ENCODE measurements around the gene EHMT1.
"Not testable (repeated sequence)": the region's sequence is repeated elsewhere in the genome, so short reads cannot be mapped to it uniquely, and the experiment has no call there.

Gene EHMT1

DNA sequence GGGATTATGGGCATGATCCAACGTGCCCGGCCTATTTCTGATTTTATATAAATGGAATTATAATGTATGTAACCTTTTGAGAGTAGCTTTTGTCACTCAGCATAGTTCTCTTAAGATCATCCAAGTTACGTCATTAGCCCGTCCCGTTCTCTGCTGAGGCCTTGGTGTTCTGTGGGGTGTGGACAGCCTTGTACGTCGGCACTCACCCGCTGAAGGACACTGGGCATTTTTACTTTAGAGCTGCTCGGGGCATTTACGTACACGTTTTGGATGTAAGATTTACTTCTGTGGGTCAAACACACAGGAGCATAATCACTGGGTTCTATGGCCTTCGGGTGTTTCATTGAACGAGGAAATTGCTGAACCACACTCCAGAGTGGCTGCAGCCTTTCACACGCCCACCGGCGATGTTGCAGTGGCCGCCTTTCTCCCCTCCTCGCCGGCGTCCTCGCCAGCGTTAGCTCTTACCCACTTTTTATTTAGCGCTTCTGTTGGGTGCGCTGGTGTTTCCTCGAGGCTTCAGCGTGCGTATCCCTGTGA, 101.8 kb downstream of the EHMT1 start:
- peak in 2 of 3 donors; percentile 71 to 85 for DNase-seq
- Histone ChIP-seq H3K27ac (ENCODE audit: insufficient read depth in 1 of 2, low read depth in 1 of 2, low read length in 2 of 2, poor library complexity in 1 of 2, severe bottlenecking in 2 of 2) (no peak overlapping the region), H3K27me3 (replicated peaks in 2 of 5; ENCODE audit: control insufficient read depth in 4 of 5, insufficient read depth in 5 of 5, low read length in 4 of 5) (no peaks in the 10 kb centered on the region), H3K4me1 (ENCODE audit: control extremely low read depth in 1 of 4, control insufficient read depth in 4 of 4, insufficient read depth in 4 of 4, low read length in 3 of 4) (peaks cover 0 to 16% (median 6%) of the 10 kb centered on the region in 4 experiments), H3K9me3 (ENCODE audit: control extremely low read depth in 1 of 5, control insufficient read depth in 4 of 5, insufficient read depth in 2 of 5, low read depth in 1 of 5, low read length in 4 of 5) (peaks cover 0 to 28% (median 12%) of the 10 kb centered on the region in 5 experiments), H3K36me3 (ENCODE audit: control insufficient read depth in 4 of 4, insufficient read depth in 4 of 4, low read length in 3 of 4) (peaks cover 20 to 68% (median 41%) of the 10 kb centered on the region in 4 experiments), H3K4me3 (ENCODE audit: control insufficient read depth in 1 of 7, extremely low read depth in 1 of 7, insufficient read depth in 4 of 7, low read depth in 2 of 7, low read length in 6 of 7) (no peak overlapping the region)
- POLR2A ChIA-PET: no interaction called here
- 95% methylated on average over 25 of the region's 27 CpGs for WGBS (ENCODE audit: insufficient coverage)
- CTCF ChIA-PET: no interaction called here

DNA sequence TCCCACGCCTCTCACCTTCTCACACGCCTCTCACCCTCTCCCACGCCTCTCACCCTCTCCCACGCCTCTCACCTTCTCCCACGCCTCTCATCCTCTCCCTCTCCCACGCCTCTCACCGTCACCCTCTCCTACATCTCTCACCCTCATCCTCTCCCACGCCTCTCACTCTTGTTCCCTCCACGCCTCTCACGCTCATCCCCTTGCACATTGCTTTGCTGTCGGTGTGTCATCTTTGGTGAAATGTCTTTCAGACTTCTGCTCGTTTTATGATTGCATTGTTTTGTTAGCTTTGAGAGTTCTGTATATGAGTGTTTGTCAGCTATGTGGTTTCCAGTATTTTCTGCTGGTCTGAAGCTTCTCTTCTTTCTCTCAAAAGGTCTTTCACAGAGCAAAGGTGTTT, 102.7 kb downstream of the EHMT1 start:
- H3K4me3 ChIP-seq (ENCODE audit: control insufficient read depth in 1 of 7, extremely low read depth in 1 of 7, insufficient read depth in 4 of 7, low read depth in 2 of 7, low read length in 6 of 7): no peak overlapping the region
- ChIA-PET POLR2A (no interaction called here), CTCF (no interaction called here)
- no peak overlapping the region for H3K27ac ChIP-seq (ENCODE audit: insufficient read depth in 1 of 2, low read depth in 1 of 2, low read length in 2 of 2, poor library complexity in 1 of 2, severe bottlenecking in 2 of 2)
- no peak for DNase-seq
- H3K4me1 ChIP-seq (ENCODE audit: control extremely low read depth in 1 of 4, control insufficient read depth in 4 of 4, insufficient read depth in 4 of 4, low read length in 3 of 4): peaks cover 0 to 16% (median 6%) of the 10 kb centered on the region in 4 experiments
- H3K36me3 ChIP-seq (ENCODE audit: control insufficient read depth in 4 of 4, insufficient read depth in 4 of 4, low read length in 3 of 4): peaks cover 26 to 74% (median 47%) of the 10 kb centered on the region in 4 experiments
- H3K9me3 ChIP-seq (ENCODE audit: control extremely low read depth in 1 of 5, control insufficient read depth in 4 of 5, insufficient read depth in 2 of 5, low read depth in 1 of 5, low read length in 4 of 5): peaks cover 0 to 29% (median 12%) of the 10 kb centered on the region in 5 experiments
- no peaks in the 10 kb centered on the region for H3K27me3 ChIP-seq (replicated peaks in 2 of 5; ENCODE audit: control insufficient read depth in 4 of 5, insufficient read depth in 5 of 5, low read length in 4 of 5)
- 93% methylated on average over 11 of the region's 12 CpGs for WGBS (ENCODE audit: insufficient coverage)

DNA sequence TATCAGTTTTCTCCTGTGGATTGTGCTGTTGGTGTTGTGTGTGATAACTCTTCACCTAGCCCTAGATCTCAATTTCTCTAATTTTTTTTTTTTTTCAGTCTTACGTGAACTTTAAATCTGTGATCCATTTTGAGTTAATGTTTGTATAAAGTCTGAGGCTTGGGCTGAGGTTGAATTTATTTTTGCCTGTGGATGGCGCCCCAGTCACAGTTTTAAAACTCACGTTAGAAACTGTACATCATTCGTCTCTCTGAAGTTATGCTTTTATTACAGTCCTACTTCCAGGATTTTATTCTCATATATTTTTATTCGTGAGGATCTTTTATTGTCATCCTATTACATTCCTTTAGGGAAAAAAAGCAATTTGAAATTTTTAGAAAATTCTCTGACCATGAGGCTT, 103.1 kb downstream of the EHMT1 start:
- Histone ChIP-seq H3K9me3 (ENCODE audit: control extremely low read depth in 1 of 5, control insufficient read depth in 4 of 5, insufficient read depth in 2 of 5, low read depth in 1 of 5, low read length in 4 of 5) (peaks cover 0 to 27% (median 11%) of the 10 kb centered on the region in 5 experiments), H3K36me3 (ENCODE audit: control insufficient read depth in 4 of 4, insufficient read depth in 4 of 4, low read length in 3 of 4) (peaks cover 28 to 74% (median 49%) of the 10 kb centered on the region in 4 experiments), H3K27me3 (replicated peaks in 2 of 5; ENCODE audit: control insufficient read depth in 4 of 5, insufficient read depth in 5 of 5, low read length in 4 of 5) (no peaks in the 10 kb centered on the region), H3K4me1 (ENCODE audit: control extremely low read depth in 1 of 4, control insufficient read depth in 4 of 4, insufficient read depth in 4 of 4, low read length in 3 of 4) (peaks cover 0 to 16% (median 6%) of the 10 kb centered on the region in 4 experiments), H3K27ac (ENCODE audit: insufficient read depth in 1 of 2, low read depth in 1 of 2, low read length in 2 of 2, poor library complexity in 1 of 2, severe bottlenecking in 2 of 2) (no peak overlapping the region), H3K4me3 (ENCODE audit: control insufficient read depth in 1 of 7, extremely low read depth in 1 of 7, insufficient read depth in 4 of 7, low read depth in 2 of 7, low read length in 6 of 7) (no peak overlapping the region)
- POLR2A ChIA-PET: no interaction called here
- DNase-seq: no peak
- WGBS (ENCODE audit: insufficient coverage): 100% methylated on average over 1 of the region's 5 CpGs
- CTCF ChIA-PET: no interaction called here

DNA sequence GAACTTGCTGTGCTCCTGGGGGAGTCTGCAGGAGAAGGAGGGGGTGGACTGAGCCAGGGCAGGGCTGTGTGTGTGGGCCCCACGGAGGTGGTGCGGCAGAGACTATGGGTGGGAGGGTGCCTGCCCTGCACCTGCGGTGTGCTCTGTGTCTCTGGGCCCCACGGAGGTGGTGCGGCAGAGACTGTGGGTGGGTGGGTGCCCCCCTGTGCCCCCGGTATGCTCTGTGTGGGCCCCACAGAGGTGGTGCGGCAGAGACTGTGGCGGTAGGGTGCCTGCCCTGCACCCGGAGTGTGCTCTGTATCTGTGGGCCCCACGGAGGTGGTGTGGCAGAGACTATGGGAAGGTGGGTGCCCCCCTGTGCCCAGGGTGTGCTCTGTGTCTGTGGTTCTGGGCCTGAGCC, 103.7 kb downstream of the EHMT1 start:
- Histone ChIP-seq H3K27me3 (replicated peaks in 2 of 5; ENCODE audit: control insufficient read depth in 4 of 5, insufficient read depth in 5 of 5, low read length in 4 of 5) (no peaks in the 10 kb centered on the region), H3K27ac (ENCODE audit: insufficient read depth in 1 of 2, low read depth in 1 of 2, low read length in 2 of 2, poor library complexity in 1 of 2, severe bottlenecking in 2 of 2) (no peak overlapping the region), H3K4me3 (ENCODE audit: control insufficient read depth in 1 of 7, extremely low read depth in 1 of 7, insufficient read depth in 4 of 7, low read depth in 2 of 7, low read length in 6 of 7) (no peak overlapping the region), H3K4me1 (ENCODE audit: control extremely low read depth in 1 of 4, control insufficient read depth in 4 of 4, insufficient read depth in 4 of 4, low read length in 3 of 4) (peaks cover 0 to 16% (median 6%) of the 10 kb centered on the region in 4 experiments), H3K9me3 (ENCODE audit: control extremely low read depth in 1 of 5, control insufficient read depth in 4 of 5, insufficient read depth in 2 of 5, low read depth in 1 of 5, low read length in 4 of 5) (peaks cover 0 to 22% (median 10%) of the 10 kb centered on the region in 5 experiments), H3K36me3 (ENCODE audit: control insufficient read depth in 4 of 4, insufficient read depth in 4 of 4, low read length in 3 of 4) (peaks cover 27 to 73% (median 51%) of the 10 kb centered on the region in 4 experiments)
- CTCF ChIA-PET: no interaction called here
- POLR2A ChIA-PET: no interaction called here
- no peak for DNase-seq
- 96% methylated on average over 5 of the region's 10 CpGs for WGBS (ENCODE audit: insufficient coverage)

DNA sequence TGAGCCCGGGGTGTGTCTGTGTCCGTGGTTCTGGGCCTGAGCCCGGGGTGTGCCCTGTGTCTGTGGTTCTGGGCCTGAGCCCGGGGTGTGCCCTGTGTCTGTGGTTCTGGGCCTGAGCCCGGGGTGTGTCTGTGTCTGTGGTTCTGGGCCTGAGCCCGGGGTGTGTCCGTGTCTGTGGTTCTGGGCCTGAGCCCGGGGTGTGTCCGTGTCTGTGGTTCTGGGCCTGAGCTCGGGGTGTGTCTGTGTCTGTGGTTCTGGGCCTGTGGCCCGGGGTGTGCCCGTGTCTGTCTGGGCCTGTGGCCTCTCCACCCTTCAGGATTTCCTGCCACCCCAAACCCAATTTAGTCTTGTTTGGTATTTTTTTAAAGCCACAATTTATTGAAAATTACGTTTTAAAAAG, 104.6 kb downstream of the EHMT1 start:
- Histone ChIP-seq H3K9me3 (ENCODE audit: control extremely low read depth in 1 of 5, control insufficient read depth in 4 of 5, insufficient read depth in 2 of 5, low read depth in 1 of 5, low read length in 4 of 5) (peaks cover 0 to 13% (median 2%) of the 10 kb centered on the region in 5 experiments), H3K4me1 (ENCODE audit: control extremely low read depth in 1 of 4, control insufficient read depth in 4 of 4, insufficient read depth in 4 of 4, low read length in 3 of 4) (peaks cover 0 to 16% (median 6%) of the 10 kb centered on the region in 4 experiments), H3K27ac (ENCODE audit: insufficient read depth in 1 of 2, low read depth in 1 of 2, low read length in 2 of 2, poor library complexity in 1 of 2, severe bottlenecking in 2 of 2) (peak overlapping the region in 1 of 2 experiments; percentile 25), H3K36me3 (ENCODE audit: control insufficient read depth in 4 of 4, insufficient read depth in 4 of 4, low read length in 3 of 4) (peaks cover 27 to 73% (median 53%) of the 10 kb centered on the region in 4 experiments)
- H3K4me3 ChIP-seq (ENCODE audit: control insufficient read depth in 1 of 7, extremely low read depth in 1 of 7, insufficient read depth in 4 of 7, low read depth in 2 of 7, low read length in 6 of 7); H3K27me3 ChIP-seq (replicated peaks in 2 of 5; ENCODE audit: control insufficient read depth in 4 of 5, insufficient read depth in 5 of 5, low read length in 4 of 5); CTCF ChIA-PET; POLR2A ChIA-PET: not testable (repeated sequence)
- DNase-seq: peak in 2 of 3 donors; percentile 38 to 44
- WGBS (ENCODE audit: insufficient coverage): 25% methylated on average over 4 of the region's 13 CpGs

DNA sequence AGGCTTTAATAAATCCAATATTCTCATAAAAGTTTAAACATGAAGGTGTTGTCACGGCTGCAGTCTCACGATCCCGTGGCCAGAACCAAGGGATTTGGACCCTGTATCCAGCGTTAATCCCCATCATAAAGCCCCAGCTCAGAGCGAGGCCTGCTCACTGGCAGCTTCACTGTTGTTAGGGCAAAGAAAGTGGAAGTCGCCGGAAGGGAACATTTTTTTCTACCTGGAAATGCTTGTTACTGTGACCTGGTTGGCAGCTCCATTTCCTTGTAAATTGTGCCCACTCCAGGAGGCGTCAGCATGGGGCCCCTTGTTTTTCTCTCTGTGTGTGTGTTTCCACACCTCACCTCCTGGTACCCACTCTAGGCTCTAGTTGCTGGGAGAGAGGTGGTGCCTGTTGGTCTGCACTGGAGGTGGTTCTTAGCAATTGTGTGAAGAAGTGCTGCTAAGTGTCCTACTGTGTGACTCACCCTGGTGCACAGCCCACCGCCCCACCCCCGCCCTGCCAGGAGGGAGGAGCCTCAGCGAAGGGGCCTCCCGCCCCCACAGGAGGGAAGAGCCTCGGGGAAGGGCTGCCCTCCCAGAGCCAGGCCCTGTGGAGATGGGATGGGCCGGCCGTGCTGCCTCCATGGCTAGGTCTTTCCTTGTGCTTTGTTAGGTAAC, 105.1 kb downstream of the EHMT1 start:
- no peak for DNase-seq
- Histone ChIP-seq H3K27me3 (replicated peaks in 2 of 5; ENCODE audit: control insufficient read depth in 4 of 5, insufficient read depth in 5 of 5, low read length in 4 of 5) (no peaks in the 10 kb centered on the region), H3K4me3 (ENCODE audit: control insufficient read depth in 1 of 7, extremely low read depth in 1 of 7, insufficient read depth in 4 of 7, low read depth in 2 of 7, low read length in 6 of 7) (no peak overlapping the region), H3K9me3 (ENCODE audit: control extremely low read depth in 1 of 5, control insufficient read depth in 4 of 5, insufficient read depth in 2 of 5, low read depth in 1 of 5, low read length in 4 of 5) (peaks cover 0 to 12% (median 2%) of the 10 kb centered on the region in 5 experiments), H3K4me1 (ENCODE audit: control extremely low read depth in 1 of 4, control insufficient read depth in 4 of 4, insufficient read depth in 4 of 4, low read length in 3 of 4) (peaks cover 0 to 16% (median 6%) of the 10 kb centered on the region in 4 experiments), H3K27ac (ENCODE audit: insufficient read depth in 1 of 2, low read depth in 1 of 2, low read length in 2 of 2, poor library complexity in 1 of 2, severe bottlenecking in 2 of 2) (peak overlapping the region in 1 of 2 experiments; percentile 25), H3K36me3 (ENCODE audit: control insufficient read depth in 4 of 4, insufficient read depth in 4 of 4, low read length in 3 of 4) (peaks cover 30 to 76% (median 54%) of the 10 kb centered on the region in 4 experiments)
- 90% methylated on average over 12 of the region's 15 CpGs for WGBS (ENCODE audit: insufficient coverage)
- ChIA-PET POLR2A (no interaction called here), CTCF (no interaction called here)

DNA sequence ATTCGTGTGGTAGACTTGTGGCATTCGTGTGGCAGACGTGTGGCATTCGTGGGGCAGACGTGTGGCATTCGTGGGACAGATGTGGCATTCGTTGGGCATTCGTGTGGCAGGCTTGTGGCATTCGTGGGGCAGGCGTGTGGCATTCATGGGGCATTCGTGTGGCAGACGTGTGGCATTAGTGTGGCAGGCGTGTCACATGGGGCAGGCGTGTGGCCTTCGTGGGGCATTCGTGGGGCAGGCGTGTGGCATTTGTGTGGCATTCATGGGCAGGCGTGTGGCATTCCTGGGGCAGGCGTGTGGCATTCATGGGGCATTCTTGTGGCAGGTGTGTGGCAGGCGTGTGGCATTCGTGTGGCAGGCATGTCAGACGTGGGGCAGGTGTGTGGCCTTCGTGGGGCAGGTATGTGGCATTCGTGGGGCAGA, 106.0 kb downstream of the EHMT1 start:
- DNase-seq: no peak
- H3K4me1 ChIP-seq (ENCODE audit: control extremely low read depth in 1 of 4, control insufficient read depth in 4 of 4, insufficient read depth in 4 of 4, low read length in 3 of 4): peaks cover 0 to 16% (median 6%) of the 10 kb centered on the region in 4 experiments
- H3K9me3 ChIP-seq (ENCODE audit: control extremely low read depth in 1 of 5, control insufficient read depth in 4 of 5, insufficient read depth in 2 of 5, low read depth in 1 of 5, low read length in 4 of 5): peaks cover 0 to 12% (median 2%) of the 10 kb centered on the region in 5 experiments
- H3K27me3 ChIP-seq (replicated peaks in 2 of 5; ENCODE audit: control insufficient read depth in 4 of 5, insufficient read depth in 5 of 5, low read length in 4 of 5): no peaks in the 10 kb centered on the region
- CTCF ChIA-PET: interaction anchor here (1.3 kb wide), 1 partner anchor 10 kb away, joined by 4 read pairs; no protein-coding TSS in a partner anchor
- WGBS (ENCODE audit: insufficient coverage): 96% methylated on average over 21 of the region's 24 CpGs
- no peak overlapping the region for H3K4me3 ChIP-seq (ENCODE audit: control insufficient read depth in 1 of 7, extremely low read depth in 1 of 7, insufficient read depth in 4 of 7, low read depth in 2 of 7, low read length in 6 of 7)
- peaks cover 28 to 73% (median 49%) of the 10 kb centered on the region in 4 experiments for H3K36me3 ChIP-seq (ENCODE audit: control insufficient read depth in 4 of 4, insufficient read depth in 4 of 4, low read length in 3 of 4)
- POLR2A ChIA-PET: no interaction called here
- H3K27ac ChIP-seq (ENCODE audit: insufficient read depth in 1 of 2, low read depth in 1 of 2, low read length in 2 of 2, poor library complexity in 1 of 2, severe bottlenecking in 2 of 2): no peak overlapping the region
